GM19035 (cell line): ENCODE results near the gene KCNJ16.
A peak's percentile ranks its signal among the peaks of the same experiment; 100 is the strongest.

Experiments used
- ATAC-seq: cut with Tn5 transposase; IDR thresholded peaks from one replicate; pipeline ENCODE4 v1.9.1; 2021; ENCODE audit not compliant: unreplicated experiment

The KCNJ16 gene

DNA sequence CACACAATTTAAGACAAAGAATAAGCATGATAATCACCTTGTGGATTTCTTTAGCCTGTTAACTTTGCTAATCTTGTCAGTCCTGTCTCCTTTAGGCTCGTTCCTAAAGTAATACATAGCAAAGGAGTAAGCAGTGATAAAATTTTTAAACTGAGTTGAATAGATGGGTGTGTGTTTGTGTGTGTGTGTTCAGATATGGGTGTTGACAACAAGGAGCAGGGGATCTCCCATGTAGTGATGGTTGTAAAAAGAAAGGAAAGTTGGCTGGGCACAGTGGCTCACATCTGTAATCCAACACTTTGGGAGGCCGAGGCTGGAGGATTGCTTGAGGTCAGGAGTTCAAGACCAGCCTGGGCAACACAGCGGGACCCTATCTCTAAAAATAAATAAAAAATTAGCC is 49.7 kb downstream of the KCNJ16 start:
- ATAC-seq: no peak

DNA sequence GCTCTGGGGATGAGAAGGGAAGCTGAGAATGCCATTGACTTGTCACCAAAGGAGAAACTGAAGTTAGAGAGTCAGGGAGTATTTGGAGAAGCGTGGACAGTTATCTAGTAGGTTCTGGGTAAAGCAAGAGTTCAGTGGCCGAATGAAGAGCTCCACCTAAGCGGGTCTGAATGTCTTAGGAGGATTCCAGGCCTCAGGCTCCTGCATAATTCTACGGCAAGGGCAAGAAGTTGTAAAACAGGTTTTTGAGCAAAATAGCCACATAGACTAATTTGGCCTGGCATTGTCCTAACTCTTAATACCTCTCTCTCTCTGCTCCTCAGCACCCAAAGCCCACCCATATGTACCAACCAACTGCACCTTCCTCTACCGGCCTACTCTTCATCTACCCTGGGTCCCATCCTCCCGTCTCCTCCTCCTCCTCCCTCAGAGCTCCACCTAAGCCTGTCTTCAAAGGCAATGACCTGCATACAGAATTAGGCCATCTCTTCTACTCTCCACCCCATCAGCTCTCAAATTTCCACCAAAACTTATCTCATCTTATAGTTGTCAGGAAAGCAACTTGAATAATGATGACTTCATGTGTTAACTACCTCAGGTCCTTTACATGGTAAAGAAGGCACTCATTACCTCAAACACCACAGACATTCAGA is 52.3 kb downstream of the KCNJ16 start:
- ATAC-seq: no peak

GRCh38 chr17:70128727-70129238 is 53.8 kb downstream of the KCNJ16 start:
- ATAC-seq: no peak

DNA sequence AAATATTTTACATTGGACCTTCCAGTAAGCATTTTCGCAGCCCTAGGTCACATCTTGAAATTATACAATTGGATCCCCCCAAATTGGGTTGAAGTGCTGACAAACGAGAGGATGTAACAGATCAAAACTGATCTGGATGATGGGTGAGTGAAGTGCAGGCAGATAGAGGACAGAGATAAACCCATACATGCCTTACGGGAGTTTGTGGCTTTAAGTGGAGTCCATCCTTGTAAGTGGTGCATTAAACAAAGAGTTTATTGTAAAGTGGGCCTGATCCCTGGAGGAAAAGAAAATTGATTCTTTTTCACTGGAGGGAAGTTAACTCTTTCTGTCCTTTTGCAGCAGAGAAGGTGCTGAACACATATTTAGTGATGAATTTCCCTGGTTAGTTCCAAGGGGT is 55.3 kb downstream of the KCNJ16 start:
- no peak for ATAC-seq

DNA sequence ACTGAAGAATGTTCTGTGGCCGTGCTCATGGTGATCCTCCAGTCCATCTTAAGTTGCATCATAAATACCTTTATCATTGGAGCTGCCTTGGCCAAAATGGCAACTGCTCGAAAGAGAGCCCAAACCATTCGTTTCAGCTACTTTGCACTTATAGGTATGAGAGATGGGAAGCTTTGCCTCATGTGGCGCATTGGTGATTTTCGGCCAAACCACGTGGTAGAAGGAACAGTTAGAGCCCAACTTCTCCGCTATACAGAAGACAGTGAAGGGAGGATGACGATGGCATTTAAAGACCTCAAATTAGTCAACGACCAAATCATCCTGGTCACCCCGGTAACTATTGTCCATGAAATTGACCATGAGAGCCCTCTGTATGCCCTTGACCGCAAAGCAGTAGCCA is 57.5 kb downstream of the KCNJ16 start:
- ATAC-seq: no peak

DNA sequence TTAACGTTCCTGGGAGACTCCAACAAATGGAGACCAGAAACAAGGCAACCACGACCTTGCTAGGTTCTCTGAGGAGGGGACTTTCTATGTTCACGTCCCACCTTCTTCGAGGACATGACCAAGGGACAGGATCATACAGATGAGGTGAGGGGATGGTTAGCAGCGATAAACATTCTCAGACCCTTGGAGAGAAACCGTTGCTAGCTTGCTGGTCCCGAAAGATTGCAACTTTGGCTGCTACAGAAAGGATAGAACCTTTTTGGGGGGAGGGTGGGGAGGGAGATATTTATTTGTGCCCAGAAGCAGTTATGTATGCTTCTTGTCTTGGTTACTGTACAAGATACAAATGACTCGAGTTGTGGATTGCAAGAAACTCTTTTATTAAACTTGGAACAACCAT is 59.0 kb downstream of the KCNJ16 start:
- ATAC-seq: no peak

DNA sequence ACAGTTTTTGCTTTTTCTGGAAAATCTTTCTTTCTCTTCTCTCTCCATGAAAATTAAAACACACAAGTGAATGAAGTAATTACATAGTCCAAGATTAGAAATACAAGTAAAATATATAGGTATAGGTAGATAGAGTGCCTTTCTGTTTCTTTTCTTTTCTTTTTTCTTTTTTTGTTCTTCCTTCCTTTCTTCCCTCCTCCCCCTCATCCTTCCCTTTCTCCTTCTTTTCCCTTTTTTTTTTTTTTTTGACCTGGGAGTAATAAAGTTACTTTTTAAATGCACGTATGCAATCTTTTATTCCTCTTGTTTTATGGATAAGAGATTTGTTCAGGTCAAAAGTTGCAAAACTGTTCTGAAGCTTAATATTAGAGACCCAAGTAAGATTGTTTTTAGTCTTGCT is 59.8 kb downstream of the KCNJ16 start:
- ATAC-seq: no peak

DNA sequence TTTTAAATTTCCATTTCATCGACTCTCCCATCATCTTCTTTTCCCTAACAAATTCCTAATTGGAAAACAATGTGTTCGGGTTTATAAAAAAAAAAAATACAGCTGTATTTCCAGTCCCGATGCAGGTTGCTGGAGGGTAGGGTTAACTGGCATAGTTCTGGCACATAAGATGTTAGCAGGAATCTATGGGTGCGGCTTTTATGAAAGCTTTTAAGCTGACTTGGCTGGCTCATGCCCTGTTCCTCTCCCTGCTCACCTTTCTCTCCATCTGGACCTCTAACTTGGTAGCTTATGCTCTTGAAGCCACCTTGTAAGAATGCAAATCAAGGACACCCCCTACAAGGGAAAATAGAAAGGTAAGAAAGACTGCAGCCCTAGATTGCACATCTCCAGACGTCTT is 61.1 kb downstream of the KCNJ16 start:
- ATAC-seq: no peak

DNA sequence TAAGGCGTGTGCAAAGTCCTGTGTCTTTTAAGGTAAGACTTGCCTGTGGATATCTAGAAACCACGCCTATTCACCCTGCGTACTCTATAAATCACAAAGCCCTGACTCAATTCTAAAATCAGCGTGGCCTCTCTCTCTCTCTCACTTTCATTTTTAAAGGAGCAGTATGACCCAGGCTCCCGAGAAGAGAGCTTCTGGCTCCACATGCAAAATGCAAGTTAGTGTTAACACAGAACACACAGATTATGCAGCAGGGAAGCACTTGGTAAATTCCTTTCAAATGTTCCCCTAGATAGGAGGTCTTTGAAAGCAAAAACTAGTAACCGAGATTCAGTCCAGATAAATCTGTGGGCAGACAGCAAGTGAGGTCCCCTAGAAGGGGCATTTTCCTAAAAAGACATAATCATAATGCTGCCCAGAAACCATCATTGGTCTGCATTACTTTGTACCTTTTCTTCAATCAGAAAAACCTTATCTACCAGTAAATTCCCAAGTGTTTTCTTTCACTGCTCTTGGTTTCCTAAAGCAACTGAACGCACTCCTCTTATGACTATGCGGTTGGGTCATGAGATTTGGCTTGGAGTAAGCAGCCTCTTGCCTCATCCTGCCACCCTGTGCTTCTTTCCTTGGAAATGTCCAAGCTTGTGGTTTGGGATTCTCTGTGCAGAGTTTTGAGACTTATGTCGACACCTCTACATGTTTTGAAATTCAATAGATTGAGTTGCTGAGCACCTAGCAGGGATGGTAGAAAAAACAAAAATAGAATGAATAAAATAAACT is 62.6 kb downstream of the KCNJ16 start:
- ATAC-seq: peak; percentile 100

- ATAC-seq: no peak
Observed at GRCh38 chr17:70138291-70138865, 63.4 kb downstream of the KCNJ16 start.

DNA sequence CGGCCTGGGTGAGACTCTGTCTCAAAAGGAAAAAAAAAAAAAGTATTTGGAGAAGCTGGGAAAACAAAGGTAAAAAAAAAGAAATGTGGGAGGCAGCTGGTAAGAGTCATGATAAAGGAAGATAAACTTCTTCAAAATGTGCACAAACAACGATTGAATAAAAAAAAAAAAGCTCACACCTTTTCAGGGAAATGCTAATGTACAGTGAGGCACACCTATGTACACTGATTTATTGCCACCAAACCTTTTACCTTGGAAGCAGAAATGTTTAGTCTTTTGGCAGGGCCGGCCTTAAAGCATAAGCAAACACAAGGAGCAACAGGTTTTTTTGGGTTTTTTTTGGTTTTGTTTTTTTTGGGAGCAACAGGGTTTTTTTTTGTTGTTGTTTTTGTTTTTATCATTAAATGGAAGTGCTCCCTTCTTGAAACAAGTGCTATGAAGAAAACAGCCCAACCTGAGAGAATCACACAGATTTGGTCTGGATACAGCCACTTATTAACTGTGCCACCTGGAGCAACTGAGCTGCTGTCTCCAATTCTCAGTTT is 64.5 kb downstream of the KCNJ16 start:
- no peak for ATAC-seq

DNA sequence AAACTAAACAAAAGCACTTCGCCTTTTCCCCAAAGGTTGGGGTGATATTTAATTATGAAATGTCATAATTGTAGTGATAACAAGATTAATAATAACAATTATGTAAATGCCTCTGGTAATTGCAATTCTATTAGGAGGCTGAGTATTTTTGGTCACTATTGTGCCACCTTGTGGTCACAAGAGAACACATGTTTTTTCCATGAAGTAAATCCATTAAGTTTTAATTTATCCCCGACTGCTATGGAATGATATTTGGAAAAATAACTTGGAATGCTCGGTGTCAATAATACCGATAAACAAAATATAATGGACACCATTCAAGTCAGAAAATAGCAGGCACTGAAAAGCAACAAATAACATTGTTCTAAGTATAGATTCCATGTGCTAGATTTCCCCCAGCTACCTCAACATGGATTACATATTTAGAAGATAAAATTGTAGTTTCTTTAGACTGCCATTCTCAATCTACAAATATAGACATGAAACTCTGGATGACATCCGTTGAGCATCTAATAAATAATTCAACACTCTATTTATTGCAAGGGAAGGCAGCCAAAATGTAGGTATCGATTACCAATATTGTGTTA is 69.3 kb downstream of the KCNJ16 start:
- ATAC-seq: no peak

- ATAC-seq: no peak
Observed at GRCh38 chr17:70153210-70153609, 78.2 kb downstream of the KCNJ16 start.

DNA sequence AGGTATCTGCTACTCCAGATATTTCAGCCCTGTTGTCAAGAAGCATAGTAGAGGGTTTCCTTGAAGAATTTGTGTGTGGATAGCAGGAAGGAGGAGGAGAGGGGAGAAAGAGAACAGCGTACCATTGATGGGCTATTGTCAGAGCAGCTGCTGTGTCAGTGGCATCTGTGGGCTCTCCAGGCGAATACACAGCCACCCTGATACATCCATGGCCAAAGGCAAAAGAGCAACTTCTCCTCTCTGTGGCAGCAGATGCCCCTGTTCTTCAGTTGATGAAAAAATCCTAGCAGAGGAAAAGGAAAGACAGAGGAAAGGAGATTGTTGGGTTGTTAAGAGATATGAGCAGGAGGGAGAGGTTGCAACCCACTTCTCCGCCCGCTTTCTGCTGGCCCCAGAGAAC is 82.1 kb downstream of the KCNJ16 start:
- ATAC-seq: no peak

- ATAC-seq: no peak
Observed at GRCh38 chr17:70158180-70158579, 83.2 kb downstream of the KCNJ16 start.

- ATAC-seq: no peak
Observed at GRCh38 chr17:70158591-70158990, 83.6 kb downstream of the KCNJ16 start.

DNA sequence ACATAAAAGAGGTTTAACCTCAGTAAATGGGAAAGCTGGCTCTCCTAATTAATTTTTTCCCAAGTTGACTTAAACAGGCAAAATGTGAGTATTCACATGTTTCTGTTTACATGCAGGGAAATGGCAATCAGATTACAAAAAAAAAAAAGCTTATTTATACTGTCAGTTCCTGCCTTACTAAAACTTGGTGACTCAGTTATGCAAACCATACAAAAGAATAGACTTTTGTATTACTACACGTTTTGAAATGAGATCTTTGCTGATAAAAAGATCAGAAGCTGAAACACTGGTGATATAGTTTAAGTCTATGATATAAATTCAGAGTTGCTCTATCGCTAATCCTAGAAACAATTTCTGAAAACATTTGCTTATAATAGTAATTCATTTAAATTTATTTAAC is 85.0 kb downstream of the KCNJ16 start:
- ATAC-seq: no peak

DNA sequence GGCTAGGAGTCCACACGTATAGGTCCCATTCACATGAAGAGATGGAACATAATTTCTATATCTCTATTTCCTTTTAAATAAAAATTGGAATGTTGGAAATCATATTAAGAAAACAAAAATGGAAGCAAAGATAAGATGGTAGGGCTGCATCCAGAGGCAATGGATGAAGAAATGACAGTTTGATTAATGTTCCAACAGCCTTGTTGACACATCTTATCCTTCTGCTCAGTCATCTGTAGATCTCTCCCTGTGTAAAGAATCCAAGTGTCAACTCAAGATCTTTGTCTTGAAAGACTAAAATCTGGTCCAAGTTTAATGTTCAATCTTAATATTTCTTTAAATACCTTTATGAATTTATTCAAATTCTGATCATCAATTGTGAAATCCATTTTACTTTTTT is 86.5 kb downstream of the KCNJ16 start:
- ATAC-seq: no peak

DNA sequence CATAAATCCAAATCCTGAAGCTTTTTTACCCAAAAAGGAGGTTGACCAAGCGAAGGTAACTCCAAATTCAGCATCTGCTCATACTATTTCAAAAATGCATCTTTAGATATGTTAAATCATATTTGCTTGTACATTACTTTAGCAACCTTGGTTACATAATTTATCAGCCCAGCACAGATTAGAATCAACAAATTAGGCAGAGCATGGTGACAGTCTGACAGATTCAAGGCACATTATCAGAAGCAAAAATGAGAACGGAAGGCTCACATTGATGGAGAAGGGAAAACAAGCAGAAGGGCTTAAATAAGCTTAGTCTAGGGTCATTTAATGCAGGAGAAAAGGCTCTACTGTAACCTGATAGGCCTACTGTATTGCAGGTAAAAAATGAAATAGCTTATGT is 90.4 kb downstream of the KCNJ16 start:
- no peak for ATAC-seq

DNA sequence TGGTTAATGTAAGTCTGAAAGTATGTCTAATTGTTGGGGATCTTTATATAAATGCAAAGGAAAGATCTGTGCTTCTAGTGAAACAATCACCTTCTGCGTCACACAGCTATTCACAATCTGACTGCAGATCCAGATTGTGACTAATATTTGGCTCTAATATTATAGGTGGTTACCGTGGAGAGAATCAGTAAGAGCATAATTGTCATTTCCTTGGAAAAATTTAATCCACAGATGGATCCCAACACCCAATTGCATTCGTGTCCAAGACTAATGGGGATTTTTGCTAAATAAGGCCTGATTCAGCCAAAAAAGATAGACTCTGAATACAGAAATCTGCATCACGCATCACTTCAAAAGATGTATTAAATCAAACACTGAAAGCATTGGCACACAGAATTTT is 91.6 kb downstream of the KCNJ16 start:
- no peak for ATAC-seq
